Measurements from ENCODE around the gene LRIT2. TPM values are rescaled to one million over a fixed set of nuclear protein-coding genes. Genes with fewer than 3 reads are reported as not detected.
A peak's percentile ranks its signal among the peaks of the same experiment; 100 is the strongest.

Gene LRIT2, protein sequence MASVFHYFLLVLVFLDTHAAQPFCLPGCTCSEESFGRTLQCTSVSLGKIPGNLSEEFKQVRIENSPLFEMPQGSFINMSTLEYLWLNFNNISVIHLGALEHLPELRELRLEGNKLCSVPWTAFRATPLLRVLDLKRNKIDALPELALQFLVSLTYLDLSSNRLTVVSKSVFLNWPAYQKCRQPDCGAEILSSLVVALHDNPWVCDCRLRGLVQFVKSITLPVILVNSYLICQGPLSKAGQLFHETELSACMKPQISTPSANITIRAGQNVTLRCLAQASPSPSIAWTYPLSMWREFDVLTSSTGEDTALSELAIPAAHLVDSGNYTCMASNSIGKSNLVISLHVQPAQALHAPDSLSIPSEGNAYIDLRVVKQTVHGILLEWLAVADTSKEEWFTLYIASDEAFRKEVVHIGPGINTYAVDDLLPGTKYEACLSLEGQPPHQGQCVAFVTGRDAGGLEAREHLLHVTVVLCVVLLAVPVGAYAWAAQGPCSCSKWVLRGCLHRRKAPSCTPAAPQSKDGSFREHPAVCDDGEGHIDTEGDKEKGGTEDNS
- not detected for total RNA-seq

GRCh38 chr10:84225427-84226173, at the start of gene LRIT2:
TSS of gene LRIT2 (minus strand) at chr10:84225544. CDS start at chr10:84225520, 24 bp downstream.
- Mint-ChIP-seq H3K4me1 (ENCODE audit: low read depth) (no peaks in the 10 kb centered on the region), H3K27ac (no peak within 1 kb of the TSS), H3K4me3 (no peak within 1 kb of the TSS), H3K9me3 (no peaks in the 10 kb centered on the region), H3K27me3 (peaks cover 16% of the 10 kb centered on the region), H3K36me3 (no peaks in the 10 kb centered on the region)
- intact Hi-C loops (cut with micrococcal nuclease), result no loop called here
- ChIA-PET CTCF (no interaction called here), POLR2A (interaction anchor here (0.8 kb wide), 1 partner anchor 42 kb away, joined by 3 read pairs; no protein-coding TSS in a partner anchor)
- DNase-seq, result no peak

DNA sequence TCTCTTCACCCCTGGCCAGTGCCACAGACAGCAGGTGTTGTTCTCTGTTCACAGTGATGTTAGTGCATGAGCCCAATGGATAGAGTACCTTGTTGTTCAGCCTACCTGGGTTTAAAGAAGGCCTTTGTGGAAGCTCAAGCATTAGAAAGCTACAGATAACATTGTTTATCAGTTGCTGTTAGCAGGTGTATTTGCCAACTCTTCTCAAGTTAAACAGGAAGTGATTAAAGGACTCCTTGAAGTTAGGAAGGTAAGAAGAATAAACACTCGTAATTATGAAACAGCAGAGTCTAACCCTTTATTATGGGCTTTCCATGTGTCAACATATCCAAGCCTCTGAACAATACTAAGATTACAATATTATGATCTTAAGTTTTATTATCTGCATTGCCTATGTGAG, 45.4 kb upstream of the LRIT2 start:
- DNase-seq, result no peak
- no peak overlapping the region for H3K4me3 Mint-ChIP-seq
- intact Hi-C loops (cut with micrococcal nuclease), result no loop called here
- H3K9me3 Mint-ChIP-seq, result no peaks in the 10 kb centered on the region
- H3K27me3 Mint-ChIP-seq, result no peaks in the 10 kb centered on the region
- no peak overlapping the region for H3K27ac Mint-ChIP-seq
- H3K4me1 Mint-ChIP-seq (ENCODE audit: low read depth), result peaks cover 25% of the 10 kb centered on the region
- ChIA-PET POLR2A (no interaction called here), CTCF (interaction anchor here (12.0 kb wide), 1 partner anchor 265 kb away, joined by 336 read pairs; no protein-coding TSS in a partner anchor)
- no peaks in the 10 kb centered on the region for H3K36me3 Mint-ChIP-seq

- ChIA-PET CTCF (interaction anchor here (1.5 to 12.0 kb wide), 3 partner anchors 83 to 266 kb away, joined by 4 to 336 read pairs (median 5); no protein-coding TSS in a partner anchor), POLR2A (no interaction called here)
These were observed 44.4 kb upstream of the LRIT2 start for GRCh38 chr10:84269773-84270172.

GRCh38 chr10:84269162-84269561, 43.8 kb upstream of the LRIT2 start:
- intact Hi-C loops (cut with micrococcal nuclease), result loop anchor here (5.0 kb wide), 1 partner anchor 163 kb away; no protein-coding TSS in a partner anchor
- ChIA-PET POLR2A (interaction anchor here (1.2 kb wide), 1 partner anchor 62 kb away, joined by 3 read pairs; no protein-coding TSS in a partner anchor), CTCF (interaction anchor here (1.5 to 12.0 kb wide), 4 partner anchors 84 to 267 kb away, joined by 4 to 336 read pairs (median 12); no protein-coding TSS in a partner anchor)
- Mint-ChIP-seq H3K4me3 (no peak overlapping the region), H3K27me3 (peaks cover 2% of the 10 kb centered on the region), H3K36me3 (no peaks in the 10 kb centered on the region), H3K9me3 (no peaks in the 10 kb centered on the region), H3K4me1 (ENCODE audit: low read depth) (peaks cover 36% of the 10 kb centered on the region), H3K27ac (no peak overlapping the region)
- no peak for DNase-seq

More at GRCh38 chr10:84269773-84270172, 44.4 kb upstream of the LRIT2 start:
- H3K4me1 Mint-ChIP-seq (ENCODE audit: low read depth), result peaks cover 32% of the 10 kb centered on the region
- intact Hi-C loops (cut with micrococcal nuclease), result loop anchor here (5.0 kb wide), 1 partner anchor 163 kb away; no protein-coding TSS in a partner anchor
- no peak overlapping the region for H3K27ac Mint-ChIP-seq
- no peak overlapping the region for H3K4me3 Mint-ChIP-seq
- no peaks in the 10 kb centered on the region for H3K9me3 Mint-ChIP-seq
- H3K27me3 Mint-ChIP-seq, result no peaks in the 10 kb centered on the region
- DNase-seq, result no peak
- H3K36me3 Mint-ChIP-seq, result no peaks in the 10 kb centered on the region

DNA sequence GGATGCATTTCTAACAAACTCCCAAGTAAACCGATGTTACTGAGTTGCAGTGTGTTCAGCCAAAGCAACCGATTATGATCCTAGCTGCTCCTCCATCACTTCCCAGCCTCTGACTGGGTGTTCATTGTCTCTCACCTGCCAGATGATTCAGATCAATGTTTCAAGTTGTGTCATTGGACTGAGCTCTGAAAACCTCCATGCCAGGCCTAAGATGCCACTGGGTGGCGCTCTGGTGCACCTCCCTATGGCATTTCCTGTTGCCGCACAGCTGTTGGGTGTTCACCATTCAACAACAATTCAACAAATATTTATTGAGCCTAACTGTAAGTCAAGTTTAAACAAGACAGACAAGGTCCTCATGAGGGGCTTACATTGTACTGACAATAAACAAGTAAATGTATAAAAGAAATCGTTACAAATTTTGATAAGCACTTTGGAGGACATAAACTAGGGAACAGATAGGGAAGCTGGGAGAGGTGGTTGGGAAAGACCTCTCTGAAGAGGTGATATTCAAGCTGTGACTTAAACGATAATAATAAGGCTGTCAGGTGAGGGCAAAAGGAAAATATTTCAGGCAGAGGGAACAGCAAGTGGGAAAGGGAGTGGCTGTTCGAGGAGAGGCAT, 42.3 kb upstream of the LRIT2 start:
- Mint-ChIP-seq H3K36me3 (no peaks in the 10 kb centered on the region), H3K4me1 (ENCODE audit: low read depth) (peaks cover 36% of the 10 kb centered on the region), H3K27ac (peak overlapping the region; percentile 5), H3K4me3 (no peak overlapping the region), H3K27me3 (peaks cover 11% of the 10 kb centered on the region), H3K9me3 (no peaks in the 10 kb centered on the region)
- intact Hi-C loops (cut with micrococcal nuclease), result loop anchor here (1.0 to 5.0 kb wide), 7 partner anchors 23 to 270 kb away; no protein-coding TSS in a partner anchor
- ChIA-PET CTCF (interaction anchor here (0.6 to 12.0 kb wide), 41 partner anchors 8 to 282 kb away, joined by 3 to 336 read pairs (median 4); partner anchors contain the start of gene CCSER2), POLR2A (interaction anchor here (0.5 to 1.3 kb wide), 4 partner anchors 41 to 85 kb away, joined by 3 to 5 read pairs (median 4); partner anchors contain the start of gene CCSER2)
- peak; percentile 94 for DNase-seq

DNA sequence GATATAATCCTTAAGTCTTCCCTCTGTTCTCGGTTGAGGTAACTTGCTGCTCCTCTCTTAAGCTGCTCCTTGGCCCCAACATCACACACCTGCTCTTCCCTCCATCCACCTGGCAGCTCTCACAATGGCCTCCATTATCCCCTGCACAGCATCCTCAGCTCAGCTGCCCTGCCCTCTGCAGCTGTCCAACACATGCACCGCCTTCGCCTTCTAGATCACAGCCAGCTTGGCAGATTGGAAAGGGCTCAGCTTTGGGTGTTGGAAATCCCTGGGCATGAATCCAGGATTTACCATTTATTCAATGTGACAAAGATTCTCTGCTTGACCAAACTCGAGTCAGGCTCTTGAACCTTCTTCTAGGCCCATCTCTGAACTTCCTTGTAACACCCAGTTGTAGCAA, 40.1 kb upstream of the LRIT2 start:
- CTCF ChIA-PET, result interaction anchor here (0.6 to 12.0 kb wide), 15 partner anchors 9 to 284 kb away, joined by 3 to 336 read pairs (median 5); partner anchors contain the start of gene CCSER2
- H3K4me1 Mint-ChIP-seq (ENCODE audit: low read depth), result peaks cover 32% of the 10 kb centered on the region

DNA sequence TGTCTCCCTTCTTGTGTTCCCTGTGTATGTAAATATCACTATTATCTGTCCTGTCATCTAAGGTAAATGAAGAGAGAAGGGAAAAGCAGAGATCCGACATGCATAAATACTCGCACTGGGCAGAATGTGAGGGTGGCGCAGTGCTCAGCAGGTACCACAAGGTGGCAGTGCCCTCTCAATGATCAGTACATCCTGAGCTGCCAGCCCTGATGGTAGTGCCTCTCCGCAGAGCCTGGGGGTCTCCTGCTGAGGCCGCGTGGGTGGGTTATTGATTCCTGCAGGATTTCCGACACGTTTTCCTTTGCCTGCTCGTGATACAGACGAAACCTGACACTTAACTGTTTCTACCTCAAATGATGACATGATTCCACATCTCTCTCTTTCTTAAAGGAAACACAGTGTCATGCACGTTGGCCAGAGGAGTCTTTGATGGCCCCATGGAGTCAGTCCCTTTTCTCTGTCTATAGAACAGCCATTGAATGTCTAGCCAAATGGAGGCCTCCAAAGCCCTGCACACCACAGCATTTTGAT, 39.3 kb upstream of the LRIT2 start:
- H3K4me1 Mint-ChIP-seq (ENCODE audit: low read depth), result peaks cover 28% of the 10 kb centered on the region
- H3K36me3 Mint-ChIP-seq, result no peaks in the 10 kb centered on the region
- ChIA-PET CTCF (interaction anchor here (0.6 to 12.0 kb wide), 23 partner anchors 8 to 451 kb away, joined by 3 to 336 read pairs (median 4); partner anchors contain the start of gene CCSER2), POLR2A (no interaction called here)
- intact Hi-C loops (cut with micrococcal nuclease), result loop anchor here (5.0 kb wide), 1 partner anchor 168 kb away; no protein-coding TSS in a partner anchor
- peak; percentile 80 for DNase-seq
- no peak overlapping the region for H3K4me3 Mint-ChIP-seq
- H3K27me3 Mint-ChIP-seq, result peaks cover 17% of the 10 kb centered on the region
- H3K27ac Mint-ChIP-seq, result no peak overlapping the region
- H3K9me3 Mint-ChIP-seq, result no peaks in the 10 kb centered on the region

More for the DNA sequence above, 40.1 kb upstream of the LRIT2 start:
- intact Hi-C loops (cut with micrococcal nuclease), result loop anchor here (5.0 kb wide), 1 partner anchor 167 kb away; no protein-coding TSS in a partner anchor
- Mint-ChIP-seq H3K27me3 (peaks cover 15% of the 10 kb centered on the region), H3K4me3 (no peak overlapping the region), H3K27ac (no peak overlapping the region), H3K9me3 (no peaks in the 10 kb centered on the region), H3K36me3 (no peaks in the 10 kb centered on the region)
- no peak for DNase-seq
- POLR2A ChIA-PET, result interaction anchor here (0.7 kb wide), 1 partner anchor 63 kb away, joined by 3 read pairs; the partner anchor contains the start of gene CCSER2

GRCh38 chr10:84263716-84264115, 38.4 kb upstream of the LRIT2 start:
- no peak for DNase-seq
- intact Hi-C loops (cut with micrococcal nuclease), result no loop called here
- CTCF ChIA-PET, result interaction anchor here (1.0 to 12.0 kb wide), 11 partner anchors 9 to 286 kb away, joined by 3 to 336 read pairs (median 7); partner anchors contain the start of gene CCSER2
- H3K36me3 Mint-ChIP-seq, result no peaks in the 10 kb centered on the region
- H3K9me3 Mint-ChIP-seq, result no peaks in the 10 kb centered on the region
- H3K4me3 Mint-ChIP-seq, result no peak overlapping the region
- no peak overlapping the region for H3K27ac Mint-ChIP-seq
- POLR2A ChIA-PET, result no interaction called here
- peaks cover 24% of the 10 kb centered on the region for H3K4me1 Mint-ChIP-seq (ENCODE audit: low read depth)
- H3K27me3 Mint-ChIP-seq, result peaks cover 17% of the 10 kb centered on the region

GRCh38 chr10:84262190-84262956, 37.0 kb upstream of the LRIT2 start:
- no peak overlapping the region for H3K27ac Mint-ChIP-seq
- POLR2A ChIA-PET, result no interaction called here
- intact Hi-C loops (cut with micrococcal nuclease), result no loop called here

GRCh38 chr10:84261236-84261915, 36.0 kb upstream of the LRIT2 start:
- ChIA-PET CTCF (interaction anchor here (1.1 to 12.0 kb wide), 2 partner anchors 168 to 275 kb away, joined by 4 to 336 read pairs; no protein-coding TSS in a partner anchor), POLR2A (no interaction called here)
- Mint-ChIP-seq H3K4me3 (no peak overlapping the region), H3K4me1 (ENCODE audit: low read depth) (peaks cover 12% of the 10 kb centered on the region), H3K36me3 (no peaks in the 10 kb centered on the region), H3K27ac (no peak overlapping the region), H3K9me3 (no peaks in the 10 kb centered on the region), H3K27me3 (peaks cover 20% of the 10 kb centered on the region)
- intact Hi-C loops (cut with micrococcal nuclease), result no loop called here
- no peak for DNase-seq

More at GRCh38 chr10:84262190-84262956, 37.0 kb upstream of the LRIT2 start:
- Mint-ChIP-seq H3K4me1 (ENCODE audit: low read depth) (peaks cover 15% of the 10 kb centered on the region), H3K27me3 (peaks cover 17% of the 10 kb centered on the region), H3K4me3 (no peak overlapping the region), H3K9me3 (no peaks in the 10 kb centered on the region), H3K36me3 (no peaks in the 10 kb centered on the region)
- no peak for DNase-seq
- CTCF ChIA-PET, result interaction anchor here (1.1 to 12.0 kb wide), 3 partner anchors 114 to 274 kb away, joined by 3 to 336 read pairs (median 7); no protein-coding TSS in a partner anchor
